ENCODE results near the gene PLD3. TPM values are rescaled to one million over a fixed set of nuclear protein-coding genes. Genes with fewer than 3 reads are reported as not detected.

PLD3 gene, protein sequence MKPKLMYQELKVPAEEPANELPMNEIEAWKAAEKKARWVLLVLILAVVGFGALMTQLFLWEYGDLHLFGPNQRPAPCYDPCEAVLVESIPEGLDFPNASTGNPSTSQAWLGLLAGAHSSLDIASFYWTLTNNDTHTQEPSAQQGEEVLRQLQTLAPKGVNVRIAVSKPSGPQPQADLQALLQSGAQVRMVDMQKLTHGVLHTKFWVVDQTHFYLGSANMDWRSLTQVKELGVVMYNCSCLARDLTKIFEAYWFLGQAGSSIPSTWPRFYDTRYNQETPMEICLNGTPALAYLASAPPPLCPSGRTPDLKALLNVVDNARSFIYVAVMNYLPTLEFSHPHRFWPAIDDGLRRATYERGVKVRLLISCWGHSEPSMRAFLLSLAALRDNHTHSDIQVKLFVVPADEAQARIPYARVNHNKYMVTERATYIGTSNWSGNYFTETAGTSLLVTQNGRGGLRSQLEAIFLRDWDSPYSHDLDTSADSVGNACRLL
- total RNA-seq (2021) (146 and 187 TPM in 2 replicates), Bru-seq, nascent RNA (percentile 57 among the genes with signal in this experiment), BruChase-seq, experiment 1, labeled RNA remaining after a 2-hour chase (percentile 75 among the genes with signal in this experiment), BruChase-seq, experiment 2, labeled RNA remaining after a 6-hour chase (percentile 77 among the genes with signal in this experiment)
- long read RNA-seq, transcript PLD3-201 (13 exons, 1,906 nt): minor isoform, 5 of 358 reads
- long read RNA-seq, transcript PLD3-207 (13 exons, 2,140 nt): major isoform, 15 of 358 reads
- long read RNA-seq, partial matches to known transcripts: 124 of 358 reads
- long read RNA-seq, other reads (novel, unspliced or antisense): 210 of 358 reads

DNA sequence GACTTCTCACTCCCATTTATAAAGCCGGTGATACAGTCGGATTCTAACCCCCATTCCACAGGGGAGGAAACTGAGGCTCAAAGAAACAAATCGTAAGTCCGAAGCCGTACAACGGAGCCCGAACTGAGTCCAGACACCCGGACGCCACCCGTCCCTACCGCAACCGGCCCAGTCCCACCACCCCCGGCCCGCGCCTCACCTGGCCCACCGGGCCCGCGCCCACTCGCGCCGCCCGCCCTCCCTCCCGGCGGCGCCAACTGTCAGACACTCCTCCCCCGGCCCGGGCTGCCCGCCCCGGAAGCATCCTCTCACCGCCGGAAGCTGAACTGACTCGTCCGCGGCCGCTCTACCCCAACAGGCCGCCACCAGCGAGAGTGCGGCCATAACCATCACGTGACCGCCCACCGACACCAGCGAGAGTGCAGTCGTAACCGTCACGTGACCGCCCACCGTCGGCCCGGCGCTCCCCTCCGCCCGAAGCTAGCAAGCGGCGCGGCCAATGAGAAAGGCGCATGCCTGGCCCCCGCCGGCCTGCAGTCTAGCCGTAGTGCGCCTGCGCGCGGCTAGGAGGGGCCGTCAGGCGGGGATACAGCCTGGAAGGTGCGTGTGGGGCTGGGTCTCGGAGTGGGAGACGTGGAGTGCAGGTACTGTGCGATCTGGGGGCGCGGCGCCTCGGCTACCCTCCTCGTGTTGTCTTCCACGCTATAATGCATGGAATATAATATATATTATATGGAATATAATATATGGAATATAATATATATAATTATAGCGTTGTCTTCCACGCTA lies at the start of gene PLD3, which contains the start of gene C19orf47:
PLD3 (plus strand) TSS at position 571 of the 789 bp plus-strand sequence. CDS start 17,789 bp downstream, outside the sequence.
C19orf47 (minus strand) TSS at position 273 of the 789 bp plus-strand sequence. CDS start 6,540 bp downstream, outside the sequence.
- peak within 1 kb of the TSS; percentile 95 for H3K4me2 ChIP-seq
- TF ChIP-seq EZH2 (IDR thresholded peaks at IDR 0.05; ENCODE audit: low read depth): no peak
- TF ChIP-seq, protein P1, sequence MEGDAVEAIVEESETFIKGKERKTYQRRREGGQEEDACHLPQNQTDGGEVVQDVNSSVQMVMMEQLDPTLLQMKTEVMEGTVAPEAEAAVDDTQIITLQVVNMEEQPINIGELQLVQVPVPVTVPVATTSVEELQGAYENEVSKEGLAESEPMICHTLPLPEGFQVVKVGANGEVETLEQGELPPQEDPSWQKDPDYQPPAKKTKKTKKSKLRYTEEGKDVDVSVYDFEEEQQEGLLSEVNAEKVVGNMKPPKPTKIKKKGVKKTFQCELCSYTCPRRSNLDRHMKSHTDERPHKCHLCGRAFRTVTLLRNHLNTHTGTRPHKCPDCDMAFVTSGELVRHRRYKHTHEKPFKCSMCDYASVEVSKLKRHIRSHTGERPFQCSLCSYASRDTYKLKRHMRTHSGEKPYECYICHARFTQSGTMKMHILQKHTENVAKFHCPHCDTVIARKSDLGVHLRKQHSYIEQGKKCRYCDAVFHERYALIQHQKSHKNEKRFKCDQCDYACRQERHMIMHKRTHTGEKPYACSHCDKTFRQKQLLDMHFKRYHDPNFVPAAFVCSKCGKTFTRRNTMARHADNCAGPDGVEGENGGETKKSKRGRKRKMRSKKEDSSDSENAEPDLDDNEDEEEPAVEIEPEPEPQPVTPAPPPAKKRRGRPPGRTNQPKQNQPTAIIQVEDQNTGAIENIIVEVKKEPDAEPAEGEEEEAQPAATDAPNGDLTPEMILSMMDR (conservative IDR thresholded peaks at IDR 0.05): no peak
- intact Hi-C loops (cut with micrococcal nuclease; ENCODE audit: unreplicated experiment): loop anchor here (1.0 to 5.0 kb wide), 4 partner anchors 44 to 172 kb away; partner anchors contain the start of genes BLVRB, HIPK4 and SERTAD3
- H3K4me3 ChIP-seq: peak within 1 kb of the TSS; percentile 96
- no peaks in the 10 kb centered on the region for H4K20me1 ChIP-seq (ENCODE audit: insufficient read depth)
- H3K36me3 ChIP-seq (ENCODE audit: low read depth): no peaks in the 10 kb centered on the region
- POLR2A ChIA-PET (ENCODE audit: unreplicated experiment): interaction anchor here (0.6 kb wide), 6 partner anchors 96 to 450 kb away, joined by 3 to 4 read pairs (median 3); partner anchors contain the start of gene BLVRB
- peak; percentile 95 to 99 for DNase-seq
- H3K9me2 ChIP-seq (ENCODE audit: insufficient read depth): no peaks in the 10 kb centered on the region
- peaks cover 17% of the 10 kb centered on the region; the same call in 1 of the 2 replicates for H3K4me1 ChIP-seq (replicated peaks; ENCODE audit: insufficient read depth)
- peak within 1 kb of the TSS; percentile 99 for H2AFZ ChIP-seq
- no TSS peak for BruUV-seq (replicated peaks)
- peaks cover 33% of the 10 kb centered on the region for H3K79me2 ChIP-seq (ENCODE audit: low read depth)
- CTCF ChIA-PET: interaction anchor here (0.7 kb wide), 3 partner anchors 286 to 556 kb away, joined by 5 to 22 read pairs (median 16); no protein-coding TSS in a partner anchor
- H3K27me3 ChIP-seq (ENCODE audit: insufficient read depth, low read depth): no peaks in the 10 kb centered on the region
- H3K27ac ChIP-seq: peak within 1 kb of the TSS; percentile 32; the same call in 1 of the 2 replicates
- H3F3A ChIP-seq (ENCODE audit: insufficient read depth, low read depth): no peaks in the 10 kb centered on the region; the same call in 1 of the 2 replicates
- no peaks in the 10 kb centered on the region for H3K9me3 ChIP-seq (ENCODE audit: insufficient read depth, low read depth)

DNA sequence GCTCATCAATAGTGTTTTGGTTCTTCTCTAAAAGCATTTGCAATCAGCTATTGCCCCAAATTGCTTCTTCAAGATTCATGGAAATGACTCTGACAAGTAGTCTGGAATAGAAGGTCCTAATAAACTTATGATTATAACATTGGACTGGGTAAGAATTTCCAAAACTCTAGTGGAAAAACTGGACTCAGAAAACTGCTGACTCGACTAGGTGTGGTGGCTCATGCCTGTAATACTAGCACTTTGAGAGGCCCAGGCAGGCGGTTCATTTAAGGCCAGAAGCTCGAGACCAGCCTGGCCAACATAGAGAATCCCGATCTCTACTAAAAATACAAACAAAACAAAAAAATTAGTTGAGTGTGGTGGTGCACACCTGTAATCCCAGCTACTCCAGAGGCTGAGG lies 47.8 kb upstream of the PLD3 start:
- no peaks in the 10 kb centered on the region for H4K20me1 ChIP-seq (ENCODE audit: insufficient read depth)

More for the DNA sequence above, 47.8 kb upstream of the PLD3 start:
- no TSS peak for BruUV-seq (replicated peaks)
- H3F3A ChIP-seq (ENCODE audit: insufficient read depth, low read depth): peaks cover 4% of the 10 kb centered on the region; the same call in 1 of the 2 replicates
- H3K4me2 ChIP-seq: no peak overlapping the region
- H3K4me3 ChIP-seq: no peak overlapping the region
- POLR2A ChIA-PET (ENCODE audit: unreplicated experiment): no interaction called here
- H2AFZ ChIP-seq: no peak overlapping the region
- H3K9me3 ChIP-seq (ENCODE audit: insufficient read depth, low read depth): no peaks in the 10 kb centered on the region
- H3K36me3 ChIP-seq (ENCODE audit: low read depth): no peaks in the 10 kb centered on the region
- intact Hi-C loops (cut with micrococcal nuclease; ENCODE audit: unreplicated experiment): loop anchor here (10.0 kb wide), 1 partner anchor 156 kb away; no protein-coding TSS in a partner anchor
- no peaks in the 10 kb centered on the region for H3K4me1 ChIP-seq (replicated peaks; ENCODE audit: insufficient read depth)
- no peaks in the 10 kb centered on the region for H3K79me2 ChIP-seq (ENCODE audit: low read depth)
- no peak for DNase-seq
- H3K27me3 ChIP-seq (ENCODE audit: insufficient read depth, low read depth): no peaks in the 10 kb centered on the region
- no peak for TF ChIP-seq EZH2 (IDR thresholded peaks at IDR 0.05; ENCODE audit: low read depth)
- TF ChIP-seq, protein P1 (conservative IDR thresholded peaks at IDR 0.05): no peak
- CTCF ChIA-PET: no interaction called here
- H3K27ac ChIP-seq: no peak overlapping the region
- H3K9me2 ChIP-seq (ENCODE audit: insufficient read depth): no peaks in the 10 kb centered on the region

Measured in PC-9 (cell line).